A673 (cell line): ENCODE data around the gene KIF26A.

ENCODE experiments used
- CTCF ChIP-seq: fragments of 300-800, 200-600 bp; sonication (generic); conservative IDR thresholded peaks from 2 replicates; pipeline ENCODE4 v1.5.1; 2017; ENCODE audit warnings: low read depth, mild to moderate bottlenecking, antibody characterized with exemption, low read length, moderate library complexity, mixed read lengths
- EZH2 ChIP-seq: fragments of 200-600 bp; sonication (generic); IDR thresholded peaks from 2 replicates; pipeline ENCODE4 v1.6.1; 2017; ENCODE audit warnings: borderline replicate concordance, low read depth, mild to moderate bottlenecking, mixed read lengths, antibody characterized with exemption, low read length; ENCODE audit not compliant: poor library complexity, severe bottlenecking

- TF ChIP-seq CTCF (no peak), EZH2 (no peak)
Measured at GRCh38 chr14:104175811-104176210, 37.4 kb downstream of the KIF26A start.
